Nephron (organoid): ENCODE measurements around the gene PPFIA4.

Source experiments
- H3K27ac Mint-ChIP-seq, 3 experiments: 2 replicates each; pipeline ENCODE4 v1.8.0; 2020; ENCODE audit warnings: mixed read lengths in 3 of 3, mild to moderate bottlenecking in 2 of 3, moderate library complexity in 1 of 3
- H3K27me3 Mint-ChIP-seq: 2 replicates; pipeline ENCODE4 v1.8.0; 2021; ENCODE audit warnings: low read depth, mild to moderate bottlenecking, moderate library complexity, mixed read lengths
- H3K36me3 Mint-ChIP-seq: 2 replicates; pipeline ENCODE4 v1.8.0; 2020; ENCODE audit warnings: low read depth, mixed read lengths
- H3K4me1 Mint-ChIP-seq: 2 replicates; pipeline ENCODE4 v1.8.0; 2020; ENCODE audit warnings: mixed read lengths
- H3K4me3 Mint-ChIP-seq, 3 experiments: 2 replicates each; pipeline ENCODE4 v1.8.0; 2020; ENCODE audit warnings: mild to moderate bottlenecking in 3 of 3, mixed read lengths in 3 of 3, moderate library complexity in 2 of 3
- H3K9me3 Mint-ChIP-seq: 2 replicates; pipeline ENCODE4 v1.8.0; 2020; ENCODE audit warnings: mixed read lengths
- TF ChIP-seq, protein P1 (sequence below), 3 experiments: fragments of 200-600 bp; sonication (generic); IDR thresholded peaks; one replicate each; pipeline ENCODE4 v1.5.0; 2021; ENCODE audit warnings: antibody characterized with exemption in 3 of 3; ENCODE audit not compliant: unreplicated experiment in 3 of 3

PPFIA4 gene

DNA sequence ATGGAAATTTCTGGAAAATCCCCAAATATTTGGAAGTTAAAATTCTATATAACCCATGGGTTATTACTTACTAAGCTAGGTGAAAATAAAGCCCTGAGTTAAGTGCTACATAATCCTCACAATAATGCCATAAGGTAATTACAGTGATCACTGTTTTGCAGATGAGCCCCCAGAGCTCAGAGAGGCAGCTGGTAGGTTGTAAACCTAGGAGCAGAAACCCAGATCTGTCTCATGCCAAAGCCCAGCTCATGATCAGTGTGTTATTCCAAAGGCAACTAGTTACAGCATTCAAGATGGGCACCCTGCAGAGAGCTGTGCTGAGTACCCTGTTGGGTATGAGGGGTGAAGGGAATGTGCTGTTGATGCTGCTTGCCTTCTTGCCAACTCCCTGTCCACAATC is 70.3 kb downstream of the PPFIA4 start:
- H3K27ac Mint-ChIP-seq, result no peak overlapping the region
- peaks cover 4% of the 10 kb centered on the region for H3K27me3 Mint-ChIP-seq
- TF ChIP-seq, protein P1, sequence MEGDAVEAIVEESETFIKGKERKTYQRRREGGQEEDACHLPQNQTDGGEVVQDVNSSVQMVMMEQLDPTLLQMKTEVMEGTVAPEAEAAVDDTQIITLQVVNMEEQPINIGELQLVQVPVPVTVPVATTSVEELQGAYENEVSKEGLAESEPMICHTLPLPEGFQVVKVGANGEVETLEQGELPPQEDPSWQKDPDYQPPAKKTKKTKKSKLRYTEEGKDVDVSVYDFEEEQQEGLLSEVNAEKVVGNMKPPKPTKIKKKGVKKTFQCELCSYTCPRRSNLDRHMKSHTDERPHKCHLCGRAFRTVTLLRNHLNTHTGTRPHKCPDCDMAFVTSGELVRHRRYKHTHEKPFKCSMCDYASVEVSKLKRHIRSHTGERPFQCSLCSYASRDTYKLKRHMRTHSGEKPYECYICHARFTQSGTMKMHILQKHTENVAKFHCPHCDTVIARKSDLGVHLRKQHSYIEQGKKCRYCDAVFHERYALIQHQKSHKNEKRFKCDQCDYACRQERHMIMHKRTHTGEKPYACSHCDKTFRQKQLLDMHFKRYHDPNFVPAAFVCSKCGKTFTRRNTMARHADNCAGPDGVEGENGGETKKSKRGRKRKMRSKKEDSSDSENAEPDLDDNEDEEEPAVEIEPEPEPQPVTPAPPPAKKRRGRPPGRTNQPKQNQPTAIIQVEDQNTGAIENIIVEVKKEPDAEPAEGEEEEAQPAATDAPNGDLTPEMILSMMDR (IDR thresholded peaks at IDR 0.05; ENCODE audit: unreplicated experiment in 3 of 3), result no peak
- H3K36me3 Mint-ChIP-seq, result peaks cover 13% of the 10 kb centered on the region
- H3K4me1 Mint-ChIP-seq, result peaks cover 37% of the 10 kb centered on the region
- no peak overlapping the region for H3K4me3 Mint-ChIP-seq
- peaks cover 34% of the 10 kb centered on the region for H3K9me3 Mint-ChIP-seq

DNA sequence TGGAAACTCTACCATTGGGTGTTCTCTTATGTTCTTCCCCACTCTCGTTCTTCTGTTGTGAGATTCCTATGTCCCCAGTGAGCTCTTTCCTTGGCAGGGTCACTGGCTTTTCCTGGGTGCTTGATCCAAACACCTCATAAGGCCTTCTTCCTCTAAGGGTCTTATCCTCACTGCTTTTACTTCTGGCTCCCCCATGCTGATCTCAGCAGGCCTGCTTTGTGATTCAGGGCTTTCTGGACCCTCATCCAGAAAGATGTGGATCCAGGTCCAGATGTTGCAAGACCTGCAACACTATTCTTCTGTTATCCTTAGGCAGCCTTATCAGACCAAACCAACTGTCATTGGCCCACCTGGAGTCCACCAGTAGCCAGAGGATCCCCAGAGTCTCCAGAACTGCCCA is 70.7 kb downstream of the PPFIA4 start:
- peaks cover 37% of the 10 kb centered on the region for H3K4me1 Mint-ChIP-seq
- TF ChIP-seq, protein P1 (IDR thresholded peaks at IDR 0.05; ENCODE audit: unreplicated experiment in 3 of 3), result no peak
- peaks cover 34% of the 10 kb centered on the region for H3K9me3 Mint-ChIP-seq
- peaks cover 4% of the 10 kb centered on the region for H3K27me3 Mint-ChIP-seq
- no peak overlapping the region for H3K27ac Mint-ChIP-seq
- peaks cover 13% of the 10 kb centered on the region for H3K36me3 Mint-ChIP-seq
- H3K4me3 Mint-ChIP-seq, result no peak overlapping the region

DNA sequence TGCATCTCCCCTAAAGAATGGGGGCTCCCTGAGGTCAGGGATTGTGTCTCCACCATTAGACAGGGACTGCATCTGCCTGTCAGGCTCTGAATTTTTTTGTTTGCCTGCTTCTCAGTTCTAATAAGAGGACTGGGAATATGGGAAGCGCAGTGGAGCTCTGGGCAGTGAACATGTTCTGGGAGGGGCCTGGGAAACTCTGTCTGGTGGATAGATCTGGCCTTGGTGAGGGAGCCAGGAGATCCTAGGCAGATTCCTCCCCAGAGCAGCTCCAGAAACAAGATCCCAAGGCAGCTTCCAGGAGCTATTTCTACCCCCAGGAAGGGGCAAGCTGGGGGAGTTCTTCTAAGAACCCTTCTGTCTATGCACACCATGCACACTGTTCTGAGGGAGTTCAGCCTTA is 72.2 kb downstream of the PPFIA4 start:
- H3K36me3 Mint-ChIP-seq, result peaks cover 13% of the 10 kb centered on the region
- TF ChIP-seq, protein P1 (IDR thresholded peaks at IDR 0.05; ENCODE audit: unreplicated experiment in 3 of 3), result no peak

DNA sequence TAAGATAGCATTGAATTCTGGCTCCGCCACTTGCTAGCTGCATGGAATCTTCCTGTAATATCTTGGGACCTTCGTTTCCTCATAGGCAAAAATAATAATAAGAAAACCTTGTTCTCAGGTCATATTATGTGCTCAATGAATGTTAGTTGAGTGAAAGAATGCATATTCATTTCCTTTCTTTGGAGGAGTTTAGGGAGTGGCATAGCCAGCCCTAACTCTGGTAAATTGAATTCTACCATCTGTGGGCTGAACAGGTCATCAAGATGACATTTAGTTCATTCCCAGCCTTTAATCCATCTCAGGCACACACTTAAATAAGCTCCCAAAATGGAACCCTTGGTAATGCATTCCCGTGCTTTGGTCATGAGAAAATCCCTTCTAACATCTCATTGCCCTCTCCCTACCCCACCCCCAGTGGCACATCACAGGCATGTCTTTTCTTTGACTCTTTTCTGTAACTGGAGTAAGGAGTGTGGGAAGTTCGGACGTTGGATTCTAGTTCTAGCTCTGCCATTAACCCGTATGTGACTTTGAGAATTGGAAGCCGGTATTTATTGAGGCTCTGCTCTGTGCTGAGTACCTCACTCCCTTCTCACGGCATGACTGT is 72.7 kb downstream of the PPFIA4 start:
- TF ChIP-seq, protein P1 (IDR thresholded peaks at IDR 0.05; ENCODE audit: unreplicated experiment in 3 of 3), result no peak
- Mint-ChIP-seq H3K27ac (peak overlapping the region in 1 of 3 experiments; percentile 43), H3K9me3 (peaks cover 31% of the 10 kb centered on the region), H3K36me3 (peaks cover 13% of the 10 kb centered on the region), H3K4me1 (peaks cover 45% of the 10 kb centered on the region), H3K4me3 (no peak overlapping the region), H3K27me3 (peaks cover 4% of the 10 kb centered on the region)

More for the DNA sequence above, 72.2 kb downstream of the PPFIA4 start:
- peaks cover 34% of the 10 kb centered on the region for H3K9me3 Mint-ChIP-seq
- H3K27me3 Mint-ChIP-seq, result peaks cover 4% of the 10 kb centered on the region
- H3K4me1 Mint-ChIP-seq, result peaks cover 39% of the 10 kb centered on the region
- no peak overlapping the region for H3K27ac Mint-ChIP-seq
- no peak overlapping the region for H3K4me3 Mint-ChIP-seq

DNA sequence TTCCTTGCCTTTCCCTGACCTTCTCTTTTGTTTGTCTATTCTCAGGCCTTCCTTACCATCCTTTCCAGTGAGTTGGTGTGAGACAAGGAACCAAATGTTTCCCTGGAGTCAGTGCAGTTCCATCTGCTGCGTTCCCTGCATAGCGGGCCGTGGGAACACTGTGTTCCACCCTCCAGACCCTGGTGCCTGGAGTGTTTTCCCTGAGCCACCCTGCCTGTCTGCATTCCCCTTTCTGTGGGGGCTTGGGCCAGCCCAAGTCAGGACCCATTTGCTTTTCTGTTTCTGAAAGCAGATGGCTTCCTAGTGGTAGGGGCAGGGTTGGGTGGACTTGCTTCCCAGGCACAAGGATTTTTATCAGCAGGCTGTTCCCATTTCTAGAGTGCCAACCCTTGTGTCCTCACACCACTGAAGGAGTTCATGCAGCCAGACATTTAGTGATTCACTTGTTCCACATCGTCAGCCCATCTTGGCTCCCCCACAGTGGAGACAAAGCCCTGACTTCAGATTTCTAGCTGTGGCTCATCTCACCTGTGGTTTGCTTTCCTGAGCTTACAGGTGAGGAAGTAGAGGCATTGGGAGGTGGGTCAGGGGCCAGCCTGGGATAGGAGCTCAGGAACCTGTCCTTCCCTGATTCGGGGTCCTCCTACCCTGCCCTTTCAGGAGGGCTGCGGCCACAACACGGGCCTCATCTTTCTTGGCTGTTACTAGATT is 73.7 kb downstream of the PPFIA4 start:
- TF ChIP-seq, protein P1 (IDR thresholded peaks at IDR 0.05; ENCODE audit: unreplicated experiment in 3 of 3), result no peak
- Mint-ChIP-seq H3K27ac (no peak overlapping the region), H3K4me3 (no peak overlapping the region), H3K36me3 (peaks cover 7% of the 10 kb centered on the region), H3K9me3 (peaks cover 23% of the 10 kb centered on the region), H3K27me3 (peaks cover 4% of the 10 kb centered on the region), H3K4me1 (peaks cover 47% of the 10 kb centered on the region)

DNA sequence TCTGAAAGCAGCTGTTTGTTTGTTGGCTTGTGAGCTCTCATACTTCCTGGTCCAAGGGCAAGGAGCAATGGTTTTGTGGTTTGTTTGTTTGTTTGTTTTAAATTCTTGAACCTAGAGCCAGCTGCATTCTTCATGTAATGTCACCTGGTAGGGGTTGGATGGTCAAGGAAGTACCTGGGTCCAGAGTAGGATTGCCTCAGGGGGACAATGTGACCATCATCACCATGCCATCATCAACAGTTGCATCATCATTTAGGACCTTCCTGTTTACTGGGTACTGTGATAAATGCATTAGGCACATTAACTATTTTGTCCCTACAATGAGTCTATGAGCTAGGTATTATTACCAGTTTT is 74.2 kb downstream of the PPFIA4 start:
- Mint-ChIP-seq H3K9me3 (peaks cover 23% of the 10 kb centered on the region), H3K36me3 (peaks cover 2% of the 10 kb centered on the region)

More for the DNA sequence above, 74.2 kb downstream of the PPFIA4 start:
- TF ChIP-seq, protein P1 (IDR thresholded peaks at IDR 0.05; ENCODE audit: unreplicated experiment in 3 of 3), result no peak
- H3K4me3 Mint-ChIP-seq, result no peak overlapping the region
- peaks cover 47% of the 10 kb centered on the region for H3K4me1 Mint-ChIP-seq
- peak overlapping the region in 2 of 3 experiments; percentile 14 to 67 for H3K27ac Mint-ChIP-seq
- H3K27me3 Mint-ChIP-seq, result peaks cover 4% of the 10 kb centered on the region
